Measurements from ENCODE around the gene VWA5B1.

DNA sequence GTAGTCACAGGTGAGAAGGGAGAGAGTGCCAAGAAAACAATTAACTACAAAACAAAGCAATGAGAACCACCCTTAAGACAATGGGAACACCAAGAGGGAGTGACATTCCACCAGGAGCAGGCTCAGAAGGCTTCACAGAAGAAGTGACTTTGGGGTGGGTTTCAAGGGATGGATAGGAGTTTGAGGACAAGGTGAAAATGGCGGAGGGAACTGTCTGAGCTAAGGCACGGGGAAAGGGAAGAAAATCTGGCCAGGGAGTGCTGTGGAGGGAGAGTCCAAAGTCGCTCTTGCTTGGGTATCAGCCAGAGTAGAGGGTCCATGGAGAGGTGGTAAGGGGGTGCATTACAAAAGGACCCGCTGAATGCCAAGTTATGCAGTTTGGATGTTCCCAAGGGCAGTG is 108.1 kb downstream of the VWA5B1 start:
- TF ChIP-seq, protein P1, sequence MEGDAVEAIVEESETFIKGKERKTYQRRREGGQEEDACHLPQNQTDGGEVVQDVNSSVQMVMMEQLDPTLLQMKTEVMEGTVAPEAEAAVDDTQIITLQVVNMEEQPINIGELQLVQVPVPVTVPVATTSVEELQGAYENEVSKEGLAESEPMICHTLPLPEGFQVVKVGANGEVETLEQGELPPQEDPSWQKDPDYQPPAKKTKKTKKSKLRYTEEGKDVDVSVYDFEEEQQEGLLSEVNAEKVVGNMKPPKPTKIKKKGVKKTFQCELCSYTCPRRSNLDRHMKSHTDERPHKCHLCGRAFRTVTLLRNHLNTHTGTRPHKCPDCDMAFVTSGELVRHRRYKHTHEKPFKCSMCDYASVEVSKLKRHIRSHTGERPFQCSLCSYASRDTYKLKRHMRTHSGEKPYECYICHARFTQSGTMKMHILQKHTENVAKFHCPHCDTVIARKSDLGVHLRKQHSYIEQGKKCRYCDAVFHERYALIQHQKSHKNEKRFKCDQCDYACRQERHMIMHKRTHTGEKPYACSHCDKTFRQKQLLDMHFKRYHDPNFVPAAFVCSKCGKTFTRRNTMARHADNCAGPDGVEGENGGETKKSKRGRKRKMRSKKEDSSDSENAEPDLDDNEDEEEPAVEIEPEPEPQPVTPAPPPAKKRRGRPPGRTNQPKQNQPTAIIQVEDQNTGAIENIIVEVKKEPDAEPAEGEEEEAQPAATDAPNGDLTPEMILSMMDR (IDR thresholded peaks at IDR 0.05), result no peak
- TF ChIP-seq POLR2A (IDR thresholded peaks at IDR 0.05) (no peak), POLR2AphosphoS5 (IDR thresholded peaks at IDR 0.05; ENCODE audit: insufficient read depth in 1 of 2, low read depth in 1 of 2) (no peak)

Measured in vagina (tissue), 2 donors.